ENCODE data around the gene JAK1. TPM values are rescaled to one million over a fixed set of nuclear protein-coding genes. Genes with fewer than 3 reads are reported as not detected.
A peak's percentile ranks its signal among the peaks of the same experiment; 100 is the strongest.

Gene JAK1
- total RNA-seq, 1 donor from 2014 or later: 95.7 TPM

GRCh38 chr1:64855557-64855956 is 110.8 kb downstream of the JAK1 start:
- intact Hi-C loops (cut with micrococcal nuclease): no loop called here
- no peak for ATAC-seq
- no peak for DNase-seq

GRCh38 chr1:64854674-64855073 is 111.7 kb downstream of the JAK1 start:
- intact Hi-C loops (cut with micrococcal nuclease): no loop called here
- DNase-seq (no peak), ATAC-seq (no peak)

- ATAC-seq: no peak
- DNase-seq: no peak
- intact Hi-C loops (cut with micrococcal nuclease): no loop called here
Observed at GRCh38 chr1:64851664-64852063, 114.7 kb downstream of the JAK1 start.

GRCh38 chr1:64850846-64851245 is 115.5 kb downstream of the JAK1 start:
- intact Hi-C loops (cut with micrococcal nuclease): no loop called here
- DNase-seq (no peak), ATAC-seq (no peak)

- ATAC-seq (no peak), DNase-seq (no peak)
- intact Hi-C loops (cut with micrococcal nuclease): no loop called here
Observed at GRCh38 chr1:64849942-64850341, 116.4 kb downstream of the JAK1 start.

GRCh38 chr1:64848803-64849202 is 117.5 kb downstream of the JAK1 start:
- DNase-seq (no peak), ATAC-seq (no peak)
- intact Hi-C loops (cut with micrococcal nuclease): no loop called here

- intact Hi-C loops (cut with micrococcal nuclease): no loop called here
- ATAC-seq (no peak), DNase-seq (no peak)
Observed at GRCh38 chr1:64848136-64848535, 118.2 kb downstream of the JAK1 start.

- ATAC-seq (no peak), DNase-seq (no peak)
- intact Hi-C loops (cut with micrococcal nuclease): no loop called here
Observed at GRCh38 chr1:64847666-64848065, 118.7 kb downstream of the JAK1 start.

GRCh38 chr1:64846573-64847430 is 119.5 kb downstream of the JAK1 start:
- no peak for ATAC-seq
- intact Hi-C loops (cut with micrococcal nuclease): no loop called here

GRCh38 chr1:64845831-64846425 is 120.4 kb downstream of the JAK1 start:
- intact Hi-C loops (cut with micrococcal nuclease): no loop called here
- no peak for ATAC-seq
- DNase-seq: no peak

More at GRCh38 chr1:64846573-64847430, 119.5 kb downstream of the JAK1 start:
- DNase-seq: no peak

- no peak for DNase-seq
- no peak for ATAC-seq
- intact Hi-C loops (cut with micrococcal nuclease): no loop called here
Observed at GRCh38 chr1:64844609-64845008, 121.7 kb downstream of the JAK1 start.

- intact Hi-C loops (cut with micrococcal nuclease): no loop called here
- DNase-seq (no peak), ATAC-seq (no peak)
Observed at GRCh38 chr1:64844175-64844574, 122.2 kb downstream of the JAK1 start.

- no peak for DNase-seq
- ATAC-seq: no peak
- intact Hi-C loops (cut with micrococcal nuclease): no loop called here
Observed at GRCh38 chr1:64843675-64844074, 122.7 kb downstream of the JAK1 start.

GRCh38 chr1:64842224-64842623 is 124.1 kb downstream of the JAK1 start:
- ATAC-seq: peak; percentile 38
- intact Hi-C loops (cut with micrococcal nuclease): no loop called here
- no peak for DNase-seq

GRCh38 chr1:64841330-64842065 is 124.9 kb downstream of the JAK1 start:
- DNase-seq (no peak), ATAC-seq (no peak)
- intact Hi-C loops (cut with micrococcal nuclease): no loop called here

GRCh38 chr1:64839732-64840405 is 126.5 kb downstream of the JAK1 start:
- intact Hi-C loops (cut with micrococcal nuclease): no loop called here

GRCh38 chr1:64839261-64839660 is 127.1 kb downstream of the JAK1 start:
- DNase-seq (no peak), ATAC-seq (no peak)
- intact Hi-C loops (cut with micrococcal nuclease): no loop called here

More at GRCh38 chr1:64839732-64840405, 126.5 kb downstream of the JAK1 start:
- DNase-seq (no peak), ATAC-seq (no peak)

GRCh38 chr1:64838486-64838885 is 127.9 kb downstream of the JAK1 start:
- DNase-seq: no peak
- intact Hi-C loops (cut with micrococcal nuclease): no loop called here

GRCh38 chr1:64836802-64837201 is 129.5 kb downstream of the JAK1 start:
- ATAC-seq: no peak
- no peak for DNase-seq
- intact Hi-C loops (cut with micrococcal nuclease): no loop called here

More at GRCh38 chr1:64838486-64838885, 127.9 kb downstream of the JAK1 start:
- no peak for ATAC-seq

GRCh38 chr1:64834734-64835133 is 131.6 kb downstream of the JAK1 start:
- ATAC-seq (no peak), DNase-seq (no peak)
- intact Hi-C loops (cut with micrococcal nuclease): no loop called here
